HCT116 (cell line): Measurements from ENCODE around the gene ANKS1A.

Source experiments
- CBX3 ChIP-seq: IDR thresholded peaks from 2 replicates; pipeline ENCODE4 v1.6.1; 2012; ENCODE audit warnings: low read depth
- CTCF ChIP-seq, 3 experiments: fragments of 200-600 bp in 1 of 3; sonication (generic) in 1 of 3; IDR thresholded peaks in 2 of 3; conservative IDR thresholded peaks in 1 of 3; 2 replicates each; pipeline ENCODE4 v1.5.1; 2012 to 2017; ENCODE audit warnings: low read depth in 2 of 3, low read length in 2 of 3, antibody characterized with exemption in 1 of 3, borderline replicate concordance in 1 of 3, control low read depth in 1 of 3, mild to moderate bottlenecking in 1 of 3, mixed read lengths in 1 of 3, mixed run types in 1 of 3, moderate library complexity in 1 of 3; ENCODE audit not compliant: insufficient read depth in 1 of 3
- EGR1 ChIP-seq: IDR thresholded peaks from 2 replicates; pipeline ENCODE4 v1.6.1; 2012; ENCODE audit warnings: low read depth
- EZH2 ChIP-seq: fragments of 200-600 bp; sonication (generic); IDR thresholded peaks from 2 replicates; pipeline ENCODE4 v1.6.1; 2017; ENCODE audit warnings: antibody characterized with exemption, mixed run types
- EZH2phosphoT487 ChIP-seq: fragments of 200-600 bp; IDR thresholded peaks from 2 replicates; pipeline ENCODE4 v1.6.1; 2018; ENCODE audit warnings: antibody characterized with exemption, borderline replicate concordance
- FOSL1 ChIP-seq: IDR thresholded peaks from 2 replicates; pipeline ENCODE4 v1.6.1; 2012; ENCODE audit warnings: low read depth
- JUND ChIP-seq: IDR thresholded peaks from 2 replicates; pipeline ENCODE4 v1.6.1; 2012
- MAX ChIP-seq: IDR thresholded peaks from 2 replicates; pipeline ENCODE4 v1.6.1; 2012
- POLR2A ChIP-seq: IDR thresholded peaks from 2 replicates; pipeline ENCODE4 v1.7.0; 2011; ENCODE audit warnings: borderline replicate concordance; ENCODE audit not compliant: insufficient read depth, insufficient read length; ENCODE audit errors: extremely low read depth
- POLR2AphosphoS5 ChIP-seq: IDR thresholded peaks from 2 replicates; pipeline ENCODE4 v1.6.1; 2011; ENCODE audit warnings: mild to moderate bottlenecking, low read depth, low read length, moderate library complexity
- RAD21 ChIP-seq: IDR thresholded peaks from 2 replicates; pipeline ENCODE4 v1.6.1; 2012; ENCODE audit warnings: low read depth, mild to moderate bottlenecking
- REST ChIP-seq: IDR thresholded peaks from 2 replicates; pipeline ENCODE4 v1.6.1; 2012; ENCODE audit warnings: low read depth
- YY1 ChIP-seq: IDR thresholded peaks from 2 replicates; pipeline ENCODE4 v1.6.1; 2011; ENCODE audit warnings: low read length, low read depth, moderate library complexity, mild to moderate bottlenecking; ENCODE audit not compliant: insufficient replicate concordance; ENCODE audit errors: extremely low read depth
- ZFX ChIP-seq: fragments of 450-650 bp; IDR thresholded peaks from 2 replicates; pipeline ENCODE4 v1.6.1; 2017

- TF ChIP-seq EZH2, result no peak
- TF ChIP-seq YY1, result no peak
- no peak for TF ChIP-seq CTCF (IDR thresholded peaks at IDR 0.05 in 2 of 3, conservative IDR thresholded peaks at IDR 0.05 in 1 of 3; ENCODE audit: borderline replicate concordance in 1 of 3, insufficient read depth in 1 of 3, low read depth in 2 of 3, low read length in 2 of 3)
- no peak for TF ChIP-seq CBX3
- no peak for TF ChIP-seq JUND
- no peak for TF ChIP-seq EZH2phosphoT487
- no peak for TF ChIP-seq REST
- TF ChIP-seq POLR2A, result no peak
- no peak for TF ChIP-seq MAX
- no peak for TF ChIP-seq EGR1
- no peak for TF ChIP-seq POLR2AphosphoS5
- no peak for TF ChIP-seq RAD21
- no peak for TF ChIP-seq ZFX
- no peak for TF ChIP-seq FOSL1
Measured at GRCh38 chr6:35073766-35074471, 184.9 kb downstream of the ANKS1A start.
